Choroid plexus epithelial cell (primary cell): ENCODE results near the gene PELO.

ENCODE experiments used
- DNase-seq: peaks from one replicate; pipeline ENCODE4 v3.0.0-alpha.2; 2010; ENCODE audit warnings: low read depth
- H3K4me3 ChIP-seq: 2 replicates; pipeline ENCODE4 v1.5.1; 2011; ENCODE audit warnings: low read depth, mild to moderate bottlenecking, control low read depth, low read length, moderate library complexity
- CTCF ChIP-seq: conservative IDR thresholded peaks from 2 replicates; pipeline ENCODE4 v1.5.1; 2011; ENCODE audit warnings: low read depth, mild to moderate bottlenecking, control low read depth, inconsistent platforms, low read length, moderate library complexity

The PELO gene

GRCh38 chr5:52789378-52789777 is 1.7 kb downstream of the PELO start:
- DNase-seq, result no peak
- H3K4me3 ChIP-seq, result peak overlapping the region; percentile 78
- TF ChIP-seq CTCF, result no peak

GRCh38 chr5:52789851-52790250 is 2.1 kb downstream of the PELO start:
- peak overlapping the region; percentile 78 for H3K4me3 ChIP-seq
- DNase-seq, result no peak
- TF ChIP-seq CTCF, result no peak

DNA sequence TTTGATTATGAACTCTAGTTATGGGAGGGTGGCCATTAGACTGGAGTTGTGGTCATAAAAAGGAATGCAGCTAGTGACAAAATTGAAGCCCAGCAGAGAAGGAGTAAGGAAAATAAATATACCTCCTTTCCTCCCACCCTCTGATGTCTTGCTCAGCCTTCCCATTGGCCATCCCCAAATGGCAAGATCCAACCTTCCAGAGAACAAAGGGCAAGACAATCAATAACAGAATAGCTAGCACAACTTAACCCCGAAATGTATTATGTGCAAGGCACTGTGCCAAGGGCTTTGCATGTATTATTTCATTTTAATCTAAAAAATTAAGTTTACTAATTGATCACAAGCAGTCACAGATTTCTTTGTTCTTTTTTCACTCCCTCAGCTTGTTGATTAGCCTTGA is 3.6 kb downstream of the PELO start:
- no peak overlapping the region for H3K4me3 ChIP-seq
- DNase-seq, result no peak
- TF ChIP-seq CTCF, result no peak

DNA sequence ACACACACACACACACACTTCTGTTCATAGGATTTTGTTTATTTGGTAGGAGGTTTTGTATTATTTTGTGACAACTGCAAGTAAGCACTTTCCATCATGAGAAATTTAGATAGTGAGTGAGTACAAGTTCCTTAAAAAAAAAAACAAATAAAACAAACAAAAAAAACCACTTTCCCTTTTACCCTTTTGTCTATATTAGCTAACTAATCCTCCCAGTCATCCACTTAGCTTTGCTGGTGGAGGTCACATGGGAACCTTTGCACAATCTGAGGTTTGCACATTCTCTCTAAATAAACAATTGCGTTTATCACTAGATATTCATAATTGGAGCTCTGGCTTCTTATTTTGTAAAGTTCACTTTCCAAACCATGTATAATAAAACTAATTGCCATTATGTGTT is 6.8 kb downstream of the PELO start:
- no peak overlapping the region for H3K4me3 ChIP-seq
- DNase-seq, result peak; percentile 83
- TF ChIP-seq CTCF, result no peak

DNA sequence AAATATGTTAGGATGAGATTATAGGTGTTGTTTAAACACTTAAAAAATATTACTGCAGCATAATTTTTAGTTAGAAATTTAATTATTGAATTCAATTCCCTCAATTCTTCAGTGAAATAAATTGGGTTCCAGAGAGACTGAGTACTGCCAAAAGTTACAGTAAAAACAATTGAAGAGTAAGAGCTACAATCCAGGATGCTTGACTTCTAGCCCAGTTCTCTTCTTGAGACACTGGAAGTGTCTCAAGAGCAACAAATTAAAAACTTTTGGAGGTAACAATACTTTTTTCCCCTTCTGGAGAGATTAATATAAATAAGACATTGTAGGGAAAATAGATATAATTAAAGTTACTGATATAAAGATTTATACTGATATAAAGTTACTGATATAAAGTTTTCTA is 8.3 kb downstream of the PELO start:
- no peak for TF ChIP-seq CTCF

GRCh38 chr5:52796516-52797103 is 8.9 kb downstream of the PELO start:
- no peak for TF ChIP-seq CTCF
- DNase-seq, result no peak

More for the DNA sequence above, 8.3 kb downstream of the PELO start:
- no peak overlapping the region for H3K4me3 ChIP-seq
- no peak for DNase-seq

GRCh38 chr5:52798938-52799337 is 11.2 kb downstream of the PELO start:
- no peak for TF ChIP-seq CTCF
- peak overlapping the region; percentile 75 for H3K4me3 ChIP-seq
- no peak for DNase-seq

More at GRCh38 chr5:52796516-52797103, 8.9 kb downstream of the PELO start:
- no peak overlapping the region for H3K4me3 ChIP-seq
